WTC11 (cell line): ENCODE measurements around the gene FEZF1. TPM values are rescaled to one million over a fixed set of nuclear protein-coding genes. Genes with fewer than 3 reads are reported as not detected.
A peak's percentile ranks its signal among the peaks of the same experiment; 100 is the strongest.

ENCODE experiments used
- ATAC-seq: fragments of 200-7000 bp; cut with Tn5 transposase; 2 replicates; pipeline ENCODE4 v1.10.0; 2021; ENCODE audit warnings: mild to moderate bottlenecking, moderate library complexity
- CTCF ChIA-PET: fragments of 300-600 bp; sonication (Branson Sonifier 250); formaldehyde crosslinking; loops from one replicate; lab custom pipeline; 2021; ENCODE audit warnings: antibody characterized with exemption; lab: Charles Lee
- POLR2A ChIA-PET: fragments of 350-600 bp; sonication (Branson Sonifier 250); formaldehyde crosslinking; loops from one replicate; lab custom pipeline; 2021; ENCODE audit warnings: antibody characterized with exemption; lab: Charles Lee
- DNase-seq: peaks from one replicate; pipeline ENCODE4 v3.0.0; 2021; ENCODE audit warnings: low spot score
- H3K27ac Mint-ChIP-seq: 2 replicates; pipeline ENCODE4 v1.8.0; 2021; ENCODE audit warnings: mixed read lengths
- H3K27me3 Mint-ChIP-seq: 2 replicates; pipeline ENCODE4 v1.8.0; 2021; ENCODE audit warnings: low read depth, mild to moderate bottlenecking, moderate library complexity, mixed read lengths
- H3K36me3 Mint-ChIP-seq: 2 replicates; pipeline ENCODE4 v1.8.0; 2021; ENCODE audit warnings: mixed read lengths
- H3K4me1 Mint-ChIP-seq: 2 replicates; pipeline ENCODE4 v1.8.0; 2022; ENCODE audit warnings: mixed read lengths
- H3K4me3 Mint-ChIP-seq: 2 replicates; pipeline ENCODE4 v1.8.0; 2021; ENCODE audit warnings: mild to moderate bottlenecking, moderate library complexity, mixed read lengths
- H3K9me3 Mint-ChIP-seq: 2 replicates; pipeline ENCODE4 v1.8.0; 2021; ENCODE audit warnings: mixed read lengths
- EMX1 ChIP-seq: fragments of 250-450 bp; sonication (Bioruptor Pico); IDR thresholded peaks from 2 replicates; pipeline ENCODE4 v1.8.0; 2021; ENCODE audit warnings: mild to moderate bottlenecking
- ESRRA ChIP-seq: sonication (generic); formaldehyde crosslinking; IDR thresholded peaks from 2 replicates; pipeline ENCODE4 v1.8.1; 2022; ENCODE audit warnings: mild to moderate bottlenecking, missing genetic modification reagents, borderline replicate concordance
- FOXK1 ChIP-seq: sonication (generic); formaldehyde crosslinking; IDR thresholded peaks from 2 replicates; pipeline ENCODE4 v1.8.0; 2022; ENCODE audit warnings: mild to moderate bottlenecking, moderate library complexity, missing genetic modification reagents
- JAZF1 ChIP-seq: fragments of 250-450 bp; sonication (Bioruptor Pico); IDR thresholded peaks from 2 replicates; pipeline ENCODE4 v1.9.0; 2021; ENCODE audit warnings: moderate library complexity, mild to moderate bottlenecking, inconsistent platforms
- MXD4 ChIP-seq: fragments of 250-450 bp; sonication (Bioruptor Pico); IDR thresholded peaks from 2 replicates; pipeline ENCODE4 v1.8.0; 2021; ENCODE audit warnings: mild to moderate bottlenecking, moderate library complexity, borderline replicate concordance
- NFE2L1 ChIP-seq: sonication (generic); formaldehyde crosslinking; IDR thresholded peaks from 2 replicates; pipeline ENCODE4 v1.8.1; 2023; ENCODE audit warnings: missing genetic modification reagents
- RELA ChIP-seq: sonication (generic); formaldehyde crosslinking; IDR thresholded peaks from 2 replicates; pipeline ENCODE4 v1.8.1; 2022; ENCODE audit warnings: missing genetic modification reagents, mild to moderate bottlenecking, borderline replicate concordance
- TEAD4 ChIP-seq: sonication (generic); formaldehyde crosslinking; IDR thresholded peaks from 2 replicates; pipeline ENCODE4 v1.8.0; 2022; ENCODE audit warnings: mild to moderate bottlenecking, missing genetic modification reagents
- TP53 ChIP-seq: sonication (generic); formaldehyde crosslinking; IDR thresholded peaks from 2 replicates; pipeline ENCODE4 v1.8.1; 2023; ENCODE audit warnings: mild to moderate bottlenecking, missing genetic modification reagents
- ZBTB21 ChIP-seq: sonication (generic); formaldehyde crosslinking; IDR thresholded peaks from 2 replicates; pipeline ENCODE4 v1.8.1; 2023; ENCODE audit warnings: mild to moderate bottlenecking, missing genetic modification reagents, borderline replicate concordance
- ZNF138 ChIP-seq: sonication (generic); formaldehyde crosslinking; conservative IDR thresholded peaks from 2 replicates; pipeline ENCODE4 v1.8.1; 2022; ENCODE audit warnings: mild to moderate bottlenecking, moderate library complexity, missing genetic modification reagents
- total RNA-seq: library from RNA; stranded (reverse); gene quantifications from 3 replicates; pipeline ENCODE4 v1.2.3, GENCODE V29; 2021
- TF ChIP-seq, protein P1 (sequence below): fragments of 250-450 bp; sonication (Bioruptor Pico); IDR thresholded peaks from 2 replicates; pipeline ENCODE4 v2.1.2; 2022; ENCODE audit warnings: mild to moderate bottlenecking, moderate library complexity
- TF ChIP-seq, protein P2 (sequence below): sonication (generic); formaldehyde crosslinking; IDR thresholded peaks from 2 replicates; pipeline ENCODE4 v1.8.0; 2022; ENCODE audit warnings: mild to moderate bottlenecking, missing genetic modification reagents
- TF ChIP-seq, protein P3 (sequence below): sonication (generic); formaldehyde crosslinking; IDR thresholded peaks from 2 replicates; pipeline ENCODE4 v1.8.1; 2022; ENCODE audit warnings: missing genetic modification reagents, borderline replicate concordance
- TF ChIP-seq, protein P4 (sequence below): fragments of 250-450 bp; sonication (Bioruptor Pico); IDR thresholded peaks from 2 replicates; pipeline ENCODE4 v1.9.0; 2021; ENCODE audit warnings: moderate library complexity, mild to moderate bottlenecking, inconsistent platforms, borderline replicate concordance
- TF ChIP-seq, protein P5 (sequence below): sonication (generic); formaldehyde crosslinking; IDR thresholded peaks from 2 replicates; pipeline ENCODE4 v1.8.0; 2022; ENCODE audit warnings: mild to moderate bottlenecking, missing genetic modification reagents
- TF ChIP-seq, protein P6 (sequence below): sonication (generic); formaldehyde crosslinking; IDR thresholded peaks from 2 replicates; pipeline ENCODE4 v1.8.0; 2022; ENCODE audit warnings: mild to moderate bottlenecking, missing genetic modification reagents
- TF ChIP-seq, protein P7 (sequence below): sonication (generic); formaldehyde crosslinking; IDR thresholded peaks from 2 replicates; pipeline ENCODE4 v1.8.1; 2022; ENCODE audit warnings: mild to moderate bottlenecking, moderate library complexity, missing genetic modification reagents
- TF ChIP-seq, protein P8 (sequence below): sonication (generic); formaldehyde crosslinking; IDR thresholded peaks from 2 replicates; pipeline ENCODE4 v1.8.1; 2022; ENCODE audit warnings: mild to moderate bottlenecking, missing genetic modification reagents, moderate library complexity, borderline replicate concordance
- TF ChIP-seq, protein P9 (sequence below): sonication (generic); formaldehyde crosslinking; IDR thresholded peaks from 2 replicates; pipeline ENCODE4 v1.8.1; 2023; ENCODE audit warnings: mild to moderate bottlenecking, missing genetic modification reagents

The FEZF1 gene
- total RNA-seq, 1 experiment from 2014 or later: 20.0 TPM

DNA sequence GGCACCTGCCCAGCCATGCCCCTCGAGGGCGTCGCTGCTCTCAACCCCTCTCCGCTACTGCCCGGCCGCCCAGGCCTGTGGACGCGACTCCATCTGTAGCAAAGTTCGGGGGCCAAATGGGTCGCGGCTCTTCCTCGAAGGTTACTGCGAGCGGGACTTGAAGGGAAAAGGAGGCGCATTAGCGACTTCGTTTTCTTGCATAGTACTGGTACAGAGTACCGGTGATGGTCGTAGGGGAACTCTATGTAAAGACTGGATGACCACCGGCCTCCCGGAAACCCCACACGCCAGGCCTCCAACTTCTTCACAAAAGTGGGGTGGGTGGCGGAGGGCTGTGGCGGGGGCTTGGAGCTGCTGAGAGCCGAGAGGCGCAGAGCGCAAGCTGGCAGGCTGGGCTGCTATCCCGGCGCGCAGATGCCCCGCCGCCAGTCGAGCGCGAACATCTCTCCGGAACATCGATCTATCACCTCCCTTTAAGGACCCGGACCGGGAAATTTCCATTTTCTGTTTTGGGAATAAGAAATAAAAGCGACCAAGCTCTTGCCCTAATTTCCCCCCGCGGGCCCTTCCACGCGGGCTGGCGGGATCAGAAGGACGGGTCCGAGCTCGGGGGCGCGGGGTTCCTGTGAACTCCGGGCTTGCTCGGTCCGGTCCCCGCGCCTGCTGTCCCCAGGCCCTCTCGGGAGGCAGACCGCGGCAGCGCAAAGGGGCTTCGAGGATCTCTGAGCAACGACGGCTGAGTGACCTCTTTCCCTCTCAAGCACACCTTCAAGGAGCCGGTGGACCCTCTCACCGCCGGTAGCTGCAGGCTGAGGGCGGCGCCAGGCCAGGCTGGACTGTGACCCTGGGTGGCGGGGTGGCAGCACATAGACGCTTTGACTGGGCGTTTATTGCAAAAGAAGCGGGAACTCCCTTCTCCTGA lies 12.2 kb upstream of the FEZF1 start (continued):
- TF ChIP-seq, protein P1, sequence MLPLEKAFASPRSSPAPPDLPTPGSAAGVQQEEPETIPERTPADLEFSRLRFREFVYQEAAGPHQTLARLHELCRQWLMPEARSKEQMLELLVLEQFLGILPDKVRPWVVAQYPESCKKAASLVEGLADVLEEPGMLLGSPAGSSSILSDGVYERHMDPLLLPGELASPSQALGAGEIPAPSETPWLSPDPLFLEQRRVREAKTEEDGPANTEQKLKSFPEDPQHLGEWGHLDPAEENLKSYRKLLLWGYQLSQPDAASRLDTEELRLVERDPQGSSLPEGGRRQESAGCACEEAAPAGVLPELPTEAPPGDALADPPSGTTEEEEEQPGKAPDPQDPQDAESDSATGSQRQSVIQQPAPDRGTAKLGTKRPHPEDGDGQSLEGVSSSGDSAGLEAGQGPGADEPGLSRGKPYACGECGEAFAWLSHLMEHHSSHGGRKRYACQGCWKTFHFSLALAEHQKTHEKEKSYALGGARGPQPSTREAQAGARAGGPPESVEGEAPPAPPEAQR: no peak
- TF ChIP-seq NFE2L1 (CRISPR knock-in tag) (no peak), TP53 (no peak), MXD4 (no peak), FOXK1 (CRISPR knock-in tag) (no peak)
- TF ChIP-seq, protein P2, sequence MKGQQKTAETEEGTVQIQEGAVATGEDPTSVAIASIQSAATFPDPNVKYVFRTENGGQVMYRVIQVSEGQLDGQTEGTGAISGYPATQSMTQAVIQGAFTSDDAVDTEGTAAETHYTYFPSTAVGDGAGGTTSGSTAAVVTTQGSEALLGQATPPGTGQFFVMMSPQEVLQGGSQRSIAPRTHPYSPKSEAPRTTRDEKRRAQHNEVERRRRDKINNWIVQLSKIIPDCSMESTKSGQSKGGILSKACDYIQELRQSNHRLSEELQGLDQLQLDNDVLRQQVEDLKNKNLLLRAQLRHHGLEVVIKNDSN (CRISPR knock-in tag): no peak
- TF ChIP-seq, protein P3, sequence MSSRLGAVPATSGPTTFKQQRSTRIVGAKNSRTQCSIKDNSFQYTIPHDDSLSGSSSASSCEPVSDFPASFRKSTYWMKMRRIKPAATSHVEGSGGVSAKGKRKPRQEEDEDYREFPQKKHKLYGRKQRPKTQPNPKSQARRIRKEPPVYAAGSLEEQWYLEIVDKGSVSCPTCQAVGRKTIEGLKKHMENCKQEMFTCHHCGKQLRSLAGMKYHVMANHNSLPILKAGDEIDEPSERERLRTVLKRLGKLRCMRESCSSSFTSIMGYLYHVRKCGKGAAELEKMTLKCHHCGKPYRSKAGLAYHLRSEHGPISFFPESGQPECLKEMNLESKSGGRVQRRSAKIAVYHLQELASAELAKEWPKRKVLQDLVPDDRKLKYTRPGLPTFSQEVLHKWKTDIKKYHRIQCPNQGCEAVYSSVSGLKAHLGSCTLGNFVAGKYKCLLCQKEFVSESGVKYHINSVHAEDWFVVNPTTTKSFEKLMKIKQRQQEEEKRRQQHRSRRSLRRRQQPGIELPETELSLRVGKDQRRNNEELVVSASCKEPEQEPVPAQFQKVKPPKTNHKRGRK (CRISPR knock-in tag): no peak
- TF ChIP-seq, protein P4, sequence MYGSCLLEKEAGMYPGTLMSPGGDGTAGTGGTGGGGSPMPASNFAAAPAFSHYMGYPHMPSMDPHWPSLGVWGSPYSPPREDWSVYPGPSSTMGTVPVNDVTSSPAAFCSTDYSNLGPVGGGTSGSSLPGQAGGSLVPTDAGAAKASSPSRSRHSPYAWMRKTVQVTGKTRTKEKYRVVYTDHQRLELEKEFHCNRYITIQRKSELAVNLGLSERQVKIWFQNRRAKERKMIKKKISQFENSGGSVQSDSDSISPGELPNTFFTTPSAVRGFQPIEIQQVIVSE (CRISPR knock-in tag): no peak

DNA sequence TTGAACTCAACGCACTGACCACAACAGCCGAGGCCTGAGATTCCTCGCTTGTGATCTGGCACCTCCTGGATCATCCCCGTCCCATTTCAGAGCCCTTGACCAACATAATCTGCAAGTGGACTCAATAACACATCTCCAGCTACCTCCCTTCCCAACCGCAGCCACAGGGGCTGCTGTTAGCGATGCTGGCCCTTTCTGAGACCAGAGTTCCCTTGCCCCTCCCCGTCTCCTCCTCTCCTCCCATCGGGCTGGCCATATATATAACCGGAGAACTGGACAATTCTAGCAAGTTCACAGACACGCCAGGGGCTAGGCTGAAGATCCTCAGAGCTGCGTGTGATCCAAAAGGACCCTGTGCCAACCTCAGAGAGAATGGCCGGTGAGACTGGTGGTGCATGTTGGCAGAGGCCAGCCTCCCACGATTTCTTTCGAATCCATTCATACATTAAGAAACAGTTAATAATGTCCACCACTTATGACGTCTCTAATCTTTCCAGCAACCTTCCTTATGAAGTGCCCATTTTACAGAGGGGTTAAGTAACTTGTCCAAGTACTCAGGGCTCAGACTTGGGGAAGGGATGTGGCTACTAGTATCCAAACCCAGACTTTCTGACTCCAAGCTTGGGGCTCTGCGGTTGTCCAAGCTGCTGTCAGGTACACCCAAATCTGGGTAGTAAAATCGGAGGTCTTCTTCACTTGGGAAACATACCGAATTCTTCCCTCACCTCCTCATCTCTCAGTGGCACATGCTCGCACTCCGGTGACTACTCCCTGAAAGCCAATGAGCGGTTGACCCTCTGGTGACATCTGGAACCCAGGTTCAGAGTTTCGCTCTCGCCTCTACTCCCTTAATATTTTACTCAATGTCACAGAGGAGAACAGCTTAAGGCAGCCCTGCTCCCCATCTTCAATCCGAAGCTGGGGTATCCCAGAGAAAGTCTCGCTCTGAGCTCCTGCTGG lies 11.2 kb upstream of the FEZF1 start:
- TF ChIP-seq ZNF138 (CRISPR knock-in tag): no peak
- TF ChIP-seq ZBTB21 (CRISPR knock-in tag): no peak
- TF ChIP-seq, all 79 proteins: peak for 0
- CTCF ChIA-PET: interaction anchor here (0.8 to 1.8 kb wide), 6 partner anchors 10 to 223 kb away, joined by 3 to 6 read pairs (median 4); no protein-coding TSS in a partner anchor
- no peak overlapping the region for H3K27ac Mint-ChIP-seq
- H3K4me1 Mint-ChIP-seq: peaks cover 53% of the 10 kb centered on the region
- no peak for DNase-seq
- ATAC-seq: peak; percentile 16
- POLR2A ChIA-PET: interaction anchor here (0.8 kb wide), 1 partner anchor 9 kb away, joined by 5 read pairs; no protein-coding TSS in a partner anchor
- peak overlapping the region; percentile 70 for H3K4me3 Mint-ChIP-seq
- no peaks in the 10 kb centered on the region for H3K36me3 Mint-ChIP-seq
- peaks cover 80% of the 10 kb centered on the region for H3K27me3 Mint-ChIP-seq
- H3K9me3 Mint-ChIP-seq: no peaks in the 10 kb centered on the region

DNA sequence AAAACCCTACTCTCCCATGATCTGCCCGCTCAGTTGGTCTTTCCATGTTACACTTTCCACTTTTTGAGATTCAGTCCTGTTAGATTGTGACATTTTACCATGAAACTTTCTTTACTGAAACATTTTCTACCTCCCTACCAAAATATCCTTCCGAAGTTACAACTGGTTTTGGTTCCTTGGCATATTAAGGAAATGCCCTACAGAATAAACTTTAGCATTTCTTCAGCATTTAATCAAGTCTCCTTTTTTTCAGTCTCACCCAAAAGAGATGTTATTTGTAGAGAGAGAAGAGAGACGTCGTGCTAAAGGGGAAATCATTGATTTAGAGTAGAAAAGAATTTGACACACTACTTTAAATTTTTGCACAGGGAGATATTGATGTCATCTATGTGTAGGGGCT lies 9.7 kb upstream of the FEZF1 start:
- ATAC-seq (no peak), DNase-seq (no peak)
- ChIA-PET CTCF (interaction anchor here (1.6 kb wide), 1 partner anchor 101 kb away, joined by 5 read pairs; no protein-coding TSS in a partner anchor), POLR2A (no interaction called here)
- peaks cover 89% of the 10 kb centered on the region for H3K27me3 Mint-ChIP-seq
- H3K4me3 Mint-ChIP-seq: peak overlapping the region; percentile 70
- H3K9me3 Mint-ChIP-seq: no peaks in the 10 kb centered on the region
- no peaks in the 10 kb centered on the region for H3K36me3 Mint-ChIP-seq
- H3K27ac Mint-ChIP-seq: no peak overlapping the region
- peaks cover 61% of the 10 kb centered on the region for H3K4me1 Mint-ChIP-seq
- TF ChIP-seq RELA (CRISPR knock-in tag) (no peak), ESRRA (no peak), EMX1 (CRISPR knock-in tag) (no peak), JAZF1 (CRISPR knock-in tag) (no peak), TEAD4 (CRISPR knock-in tag) (no peak), FOXK1 (CRISPR knock-in tag) (no peak)
- TF ChIP-seq, protein P5, sequence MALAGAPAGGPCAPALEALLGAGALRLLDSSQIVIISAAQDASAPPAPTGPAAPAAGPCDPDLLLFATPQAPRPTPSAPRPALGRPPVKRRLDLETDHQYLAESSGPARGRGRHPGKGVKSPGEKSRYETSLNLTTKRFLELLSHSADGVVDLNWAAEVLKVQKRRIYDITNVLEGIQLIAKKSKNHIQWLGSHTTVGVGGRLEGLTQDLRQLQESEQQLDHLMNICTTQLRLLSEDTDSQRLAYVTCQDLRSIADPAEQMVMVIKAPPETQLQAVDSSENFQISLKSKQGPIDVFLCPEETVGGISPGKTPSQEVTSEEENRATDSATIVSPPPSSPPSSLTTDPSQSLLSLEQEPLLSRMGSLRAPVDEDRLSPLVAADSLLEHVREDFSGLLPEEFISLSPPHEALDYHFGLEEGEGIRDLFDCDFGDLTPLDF: no peak
- TF ChIP-seq, protein P6, sequence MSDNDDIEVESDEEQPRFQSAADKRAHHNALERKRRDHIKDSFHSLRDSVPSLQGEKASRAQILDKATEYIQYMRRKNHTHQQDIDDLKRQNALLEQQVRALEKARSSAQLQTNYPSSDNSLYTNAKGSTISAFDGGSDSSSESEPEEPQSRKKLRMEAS (CRISPR knock-in tag): no peak
- TF ChIP-seq, protein P7, sequence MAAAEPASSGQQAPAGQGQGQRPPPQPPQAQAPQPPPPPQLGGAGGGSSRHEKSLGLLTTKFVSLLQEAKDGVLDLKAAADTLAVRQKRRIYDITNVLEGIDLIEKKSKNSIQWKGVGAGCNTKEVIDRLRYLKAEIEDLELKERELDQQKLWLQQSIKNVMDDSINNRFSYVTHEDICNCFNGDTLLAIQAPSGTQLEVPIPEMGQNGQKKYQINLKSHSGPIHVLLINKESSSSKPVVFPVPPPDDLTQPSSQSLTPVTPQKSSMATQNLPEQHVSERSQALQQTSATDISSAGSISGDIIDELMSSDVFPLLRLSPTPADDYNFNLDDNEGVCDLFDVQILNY (CRISPR knock-in tag): no peak
- TF ChIP-seq, protein P8, sequence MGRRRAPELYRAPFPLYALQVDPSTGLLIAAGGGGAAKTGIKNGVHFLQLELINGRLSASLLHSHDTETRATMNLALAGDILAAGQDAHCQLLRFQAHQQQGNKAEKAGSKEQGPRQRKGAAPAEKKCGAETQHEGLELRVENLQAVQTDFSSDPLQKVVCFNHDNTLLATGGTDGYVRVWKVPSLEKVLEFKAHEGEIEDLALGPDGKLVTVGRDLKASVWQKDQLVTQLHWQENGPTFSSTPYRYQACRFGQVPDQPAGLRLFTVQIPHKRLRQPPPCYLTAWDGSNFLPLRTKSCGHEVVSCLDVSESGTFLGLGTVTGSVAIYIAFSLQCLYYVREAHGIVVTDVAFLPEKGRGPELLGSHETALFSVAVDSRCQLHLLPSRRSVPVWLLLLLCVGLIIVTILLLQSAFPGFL (CRISPR knock-in tag): no peak
- TF ChIP-seq, protein P9, sequence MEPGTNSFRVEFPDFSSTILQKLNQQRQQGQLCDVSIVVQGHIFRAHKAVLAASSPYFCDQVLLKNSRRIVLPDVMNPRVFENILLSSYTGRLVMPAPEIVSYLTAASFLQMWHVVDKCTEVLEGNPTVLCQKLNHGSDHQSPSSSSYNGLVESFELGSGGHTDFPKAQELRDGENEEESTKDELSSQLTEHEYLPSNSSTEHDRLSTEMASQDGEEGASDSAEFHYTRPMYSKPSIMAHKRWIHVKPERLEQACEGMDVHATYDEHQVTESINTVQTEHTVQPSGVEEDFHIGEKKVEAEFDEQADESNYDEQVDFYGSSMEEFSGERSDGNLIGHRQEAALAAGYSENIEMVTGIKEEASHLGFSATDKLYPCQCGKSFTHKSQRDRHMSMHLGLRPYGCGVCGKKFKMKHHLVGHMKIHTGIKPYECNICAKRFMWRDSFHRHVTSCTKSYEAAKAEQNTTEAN (CRISPR knock-in tag): no peak
